ENCODE results near the gene ARID5B.

DNA sequence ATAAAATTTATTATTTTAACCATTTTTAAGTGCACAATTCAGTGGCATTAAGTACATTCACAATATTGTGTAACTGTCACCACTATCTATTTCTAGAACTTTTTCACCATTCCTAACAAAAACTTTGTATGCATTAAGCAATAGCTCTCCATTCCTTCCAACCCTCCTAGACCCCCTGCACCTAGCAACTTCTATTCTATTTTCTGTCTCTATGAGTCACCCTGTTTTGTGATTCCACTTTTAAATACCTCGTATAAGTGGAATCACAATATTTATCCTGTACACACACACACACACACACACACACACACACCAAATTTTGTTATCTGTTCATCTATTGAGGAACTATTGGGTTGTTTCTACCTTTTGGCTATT lies 89.2 kb downstream of the ARID5B start:
- TF ChIP-seq, protein P1, sequence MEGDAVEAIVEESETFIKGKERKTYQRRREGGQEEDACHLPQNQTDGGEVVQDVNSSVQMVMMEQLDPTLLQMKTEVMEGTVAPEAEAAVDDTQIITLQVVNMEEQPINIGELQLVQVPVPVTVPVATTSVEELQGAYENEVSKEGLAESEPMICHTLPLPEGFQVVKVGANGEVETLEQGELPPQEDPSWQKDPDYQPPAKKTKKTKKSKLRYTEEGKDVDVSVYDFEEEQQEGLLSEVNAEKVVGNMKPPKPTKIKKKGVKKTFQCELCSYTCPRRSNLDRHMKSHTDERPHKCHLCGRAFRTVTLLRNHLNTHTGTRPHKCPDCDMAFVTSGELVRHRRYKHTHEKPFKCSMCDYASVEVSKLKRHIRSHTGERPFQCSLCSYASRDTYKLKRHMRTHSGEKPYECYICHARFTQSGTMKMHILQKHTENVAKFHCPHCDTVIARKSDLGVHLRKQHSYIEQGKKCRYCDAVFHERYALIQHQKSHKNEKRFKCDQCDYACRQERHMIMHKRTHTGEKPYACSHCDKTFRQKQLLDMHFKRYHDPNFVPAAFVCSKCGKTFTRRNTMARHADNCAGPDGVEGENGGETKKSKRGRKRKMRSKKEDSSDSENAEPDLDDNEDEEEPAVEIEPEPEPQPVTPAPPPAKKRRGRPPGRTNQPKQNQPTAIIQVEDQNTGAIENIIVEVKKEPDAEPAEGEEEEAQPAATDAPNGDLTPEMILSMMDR (IDR thresholded peaks at IDR 0.05; ENCODE audit: low read depth, low read length) = no peak
- TF ChIP-seq, protein P2, sequence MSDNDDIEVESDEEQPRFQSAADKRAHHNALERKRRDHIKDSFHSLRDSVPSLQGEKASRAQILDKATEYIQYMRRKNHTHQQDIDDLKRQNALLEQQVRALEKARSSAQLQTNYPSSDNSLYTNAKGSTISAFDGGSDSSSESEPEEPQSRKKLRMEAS (IDR thresholded peaks at IDR 0.05; ENCODE audit: low read depth, low read length) = no peak
